OCI-LY7 (cell line): ENCODE results near the gene NAA38. TPM values are rescaled to one million over a fixed set of nuclear protein-coding genes. Genes with fewer than 3 reads are reported as not detected.

ENCODE experiments used
- BruUV-seq: library from RNA; stranded (reverse); fragments of 400-500 nt; replicated peaks from 2 replicates; lab custom pipeline; 2021; lab: Mats Ljungman, UMichigan
- CTCF ChIA-PET: fragments of 300-600 bp; sonication (Branson Sonifier 250); formaldehyde crosslinking; loops from one replicate; lab custom pipeline; 2022; ENCODE audit warnings: antibody characterized with exemption; ENCODE audit not compliant: unreplicated experiment; lab: Charles Lee
- POLR2A ChIA-PET: fragments of 300-600 bp; sonication (Branson Sonifier 250); formaldehyde crosslinking; loops from one replicate; lab custom pipeline; 2022; ENCODE audit warnings: antibody characterized with exemption; lab: Charles Lee
- DNase-seq: peaks from one replicate; pipeline ENCODE4 v3.0.0-alpha.2; 2015; ENCODE audit warnings: low spot score
- H2AFZ ChIP-seq: fragments of 200-600 bp; sonication (generic), shearing (Covaris generic); 2 replicates; pipeline ENCODE4 v1.6.1; 2014; ENCODE audit warnings: mild to moderate bottlenecking, antibody characterized with exemption, low read length, moderate library complexity
- H3K27ac ChIP-seq: fragments of 200-600 bp; sonication (generic); 2 replicates; pipeline ENCODE4 v1.5.1; 2014; ENCODE audit warnings: mixed run types, low read depth, mild to moderate bottlenecking, moderate library complexity, low read length, inconsistent platforms; ENCODE audit not compliant: poor library complexity, severe bottlenecking
- H3K36me3 ChIP-seq: fragments of 200-600 bp; sonication (generic); 2 replicates; pipeline ENCODE4 v1.6.1; 2014; ENCODE audit warnings: mild to moderate bottlenecking, antibody characterized with exemption, low read length, moderate library complexity, mixed read lengths; ENCODE audit not compliant: insufficient read depth
- H3K4me1 ChIP-seq: fragments of 200-600 bp; sonication (generic); 2 replicates; pipeline ENCODE4 v1.5.1; 2014; ENCODE audit warnings: mild to moderate bottlenecking, low read length; ENCODE audit not compliant: insufficient read depth, poor library complexity, severe bottlenecking
- H3K4me2 ChIP-seq: fragments of 200-600 bp; sonication (generic); 2 replicates; pipeline ENCODE4 v1.6.1; 2014; ENCODE audit warnings: mild to moderate bottlenecking, low read length
- H3K4me3 ChIP-seq: fragments of 200-600 bp; sonication (generic); 2 replicates; pipeline ENCODE4 v1.5.1; 2014; ENCODE audit warnings: mild to moderate bottlenecking, low read depth, low read length; ENCODE audit not compliant: poor library complexity, severe bottlenecking
- H3K79me2 ChIP-seq: fragments of 200-600 bp; sonication (generic); 2 replicates; pipeline ENCODE4 v1.6.1; 2016; ENCODE audit warnings: low read depth, mild to moderate bottlenecking, low read length, moderate library complexity, mixed read lengths; ENCODE audit not compliant: insufficient read depth
- H3K9me2 ChIP-seq: fragments of 200-600 bp; sonication (generic); 2 replicates; pipeline ENCODE4 v1.6.1; 2016; ENCODE audit warnings: mild to moderate bottlenecking, low read length, mixed read lengths; ENCODE audit not compliant: insufficient read depth
- H3K9me3 ChIP-seq: fragments of 200-600 bp; sonication (generic); 2 replicates; pipeline ENCODE4 v1.6.1; 2014; ENCODE audit warnings: mild to moderate bottlenecking, mixed run types, low read length, mixed read lengths
- H4K20me1 ChIP-seq: fragments of 200-600 bp; sonication (generic); 2 replicates; pipeline ENCODE4 v1.6.1; 2014; ENCODE audit warnings: mild to moderate bottlenecking, antibody characterized with exemption, low read length, moderate library complexity, mixed read lengths; ENCODE audit not compliant: insufficient read depth
- CTCF ChIP-seq: fragments of 200-600 bp; sonication (generic); conservative IDR thresholded peaks from 2 replicates; pipeline ENCODE4 v1.5.1; 2014; ENCODE audit warnings: mild to moderate bottlenecking, antibody characterized with exemption, low read length, moderate library complexity, mixed read lengths
- EZH2phosphoT487 ChIP-seq: fragments of 200-600 bp; sonication (generic); IDR thresholded peaks from 2 replicates; pipeline ENCODE4 v1.6.1; 2018; ENCODE audit warnings: low read depth, borderline replicate concordance, mild to moderate bottlenecking, mixed run types, antibody characterized with exemption, low read length, moderate library complexity, mixed read lengths
- intact Hi-C: fragments of 100-400 bp; cut with micrococcal nuclease; formaldehyde crosslinking; loops from one replicate; pipeline ENCODE4 v1.10.0; 2022; ENCODE audit not compliant: unreplicated experiment
- total RNA-seq, 2 experiments: library from RNA; depleted of rRNA in 1 of 2; stranded (reverse); fragments of >200 nt in 1 of 2; shearing (Covaris generic) in 1 of 2; gene quantifications; 2 replicates each; pipeline ENCODE4 v1.2.3, GENCODE V29; 2014 to 2022

Gene NAA38
- total RNA-seq, 2 experiments from 2014 or later = 149 to 168 TPM

DNA sequence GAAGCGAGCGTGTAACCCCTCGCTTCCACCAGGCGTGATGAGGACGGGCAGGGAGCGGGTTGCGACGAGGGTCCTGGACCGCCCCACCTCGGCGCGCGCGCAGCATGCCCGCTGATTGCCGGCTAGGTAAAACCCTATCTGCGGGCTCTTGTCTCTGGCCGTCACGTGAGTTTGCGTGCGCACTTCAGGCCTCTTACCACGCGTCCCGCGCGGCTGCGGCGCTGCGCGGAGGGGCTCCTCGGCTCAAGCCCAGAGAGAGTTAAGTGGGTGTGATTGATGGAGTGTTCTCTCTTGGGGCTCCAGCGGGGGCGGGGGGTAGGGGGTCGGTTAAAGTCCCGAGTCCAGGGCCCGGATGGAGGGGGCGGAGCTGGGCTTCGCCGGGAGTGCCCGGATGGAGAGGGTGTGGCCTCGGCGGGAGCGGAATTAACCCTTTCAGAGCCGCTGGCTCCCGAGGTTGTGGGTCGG, 15.4 kb downstream of the NAA38 start:
- Histone ChIP-seq H3K27ac (peak overlapping the region; percentile 92), H3K9me3 (no peaks in the 10 kb centered on the region), H3K4me1 (peaks cover 47% of the 10 kb centered on the region), H2AFZ (no peak overlapping the region), H3K4me2 (peak overlapping the region; percentile 95), H3K4me3 (peak overlapping the region; percentile 79), H3K79me2 (peaks cover 54% of the 10 kb centered on the region; the same call in 1 of the 2 replicates), H3K36me3 (peaks cover 25% of the 10 kb centered on the region; the same call in 1 of the 2 replicates), H4K20me1 (peaks cover 20% of the 10 kb centered on the region; the same call in 1 of the 2 replicates), H3K9me2 (no peaks in the 10 kb centered on the region)
- CTCF ChIA-PET = no interaction called here
- no TSS peak for BruUV-seq
- POLR2A ChIA-PET = interaction anchor here (0.6 kb wide), 1 partner anchor 768 kb away, joined by 4 read pairs; no protein-coding TSS in a partner anchor
- TF ChIP-seq EZH2phosphoT487 (no peak), CTCF (no peak)
- intact Hi-C loops = loop anchor here (5.0 kb wide), 1 partner anchor 360 kb away; the partner anchor contains the start of genes POLR2A and SLC35G6
- peak; percentile 90 for DNase-seq

- Histone ChIP-seq H3K4me1 (peaks cover 48% of the 10 kb centered on the region), H3K36me3 (peaks cover 21% of the 10 kb centered on the region; the same call in 1 of the 2 replicates), H3K4me2 (peak overlapping the region; percentile 95), H3K4me3 (peak overlapping the region; percentile 79), H3K27ac (peak overlapping the region; percentile 92), H3K9me3 (no peaks in the 10 kb centered on the region), H3K79me2 (peaks cover 55% of the 10 kb centered on the region; the same call in 1 of the 2 replicates), H3K9me2 (no peaks in the 10 kb centered on the region), H2AFZ (no peak overlapping the region), H4K20me1 (peaks cover 20% of the 10 kb centered on the region; the same call in 1 of the 2 replicates)
- CTCF ChIA-PET = no interaction called here
- POLR2A ChIA-PET = interaction anchor here (0.5 kb wide), 1 partner anchor 98 kb away, joined by 3 read pairs; no protein-coding TSS in a partner anchor
- TF ChIP-seq CTCF (peak; percentile 42; the same call in 1 of the 2 replicates), EZH2phosphoT487 (no peak)
- peak; percentile 68 for DNase-seq
- no TSS peak for BruUV-seq
- intact Hi-C loops = loop anchor here (5.0 kb wide), 1 partner anchor 359 kb away; the partner anchor contains the start of genes POLR2A and SLC35G6
Measured at GRCh38 chr17:7841396-7841914, 15.9 kb downstream of the NAA38 start.
